HepG2 (cell line): ENCODE measurements around the gene RAB3IP. TPM values are rescaled to one million over a fixed set of nuclear protein-coding genes. Genes with fewer than 3 reads are reported as not detected.

Experiments used
- ATAC-seq: fragments of 200-7000 bp; cut with Tn5 transposase; 3 replicates; pipeline ENCODE4 v1.9.1; 2020; ENCODE audit warnings: mild to moderate bottlenecking, moderate library complexity
- BruUV-seq: library from RNA; stranded (reverse); fragments of 400-500 nt; replicated peaks from 2 replicates; lab custom pipeline; 2021; lab: Mats Ljungman, UMichigan
- CTCF ChIA-PET: fragments of 300-600 bp; formaldehyde crosslinking; extraction: SDS; loops from one replicate; lab custom pipeline; 2021; ENCODE audit warnings: low total read pairs, inconsistent platforms, low intra/inter-chr PET ratio; lab: Yijun Ruan, JAX
- POLR2A ChIA-PET: fragments of 350-600 bp; sonication (Branson Sonifier 250); formaldehyde crosslinking; loops from one replicate; lab custom pipeline; 2020; ENCODE audit warnings: antibody characterized with exemption, inconsistent platforms; lab: Yijun Ruan, JAX
- DNase-seq: peaks from one replicate; pipeline ENCODE4 v3.0.0-alpha.2; 2015; ENCODE audit warnings: low spot score
- FAIRE-seq: peaks from 3 replicates; lab custom pipeline; 2011; peaks lifted over from hg19 to GRCh38; lab: Jason Lieb, UNC
- H2AFZ ChIP-seq: one replicate; pipeline ENCODE4 v1.6.1; 2011; ENCODE audit warnings: low read length, inconsistent platforms
- H3K27ac ChIP-seq: fragments of 300-600 bp; 3 replicates; pipeline ENCODE4 v1.8.0; 2011; ENCODE audit warnings: mixed run types, mild to moderate bottlenecking, mixed read lengths, low read length, inconsistent platforms; ENCODE audit not compliant: insufficient read depth; ENCODE audit errors: extremely low read length
- H3K27me3 ChIP-seq, 2 experiments: fragments of 200-600 bp in 1 of 2; 2 replicates in 1 of 2; 3 replicates in 1 of 2; pipeline versions ENCODE4 v1.6.0 to v1.8.0; 2011; ENCODE audit warnings: low read length in 2 of 2, mild to moderate bottlenecking in 2 of 2, moderate library complexity in 2 of 2, inconsistent platforms in 1 of 2; ENCODE audit not compliant: insufficient read depth in 2 of 2, control insufficient read depth in 1 of 2
- H3K36me3 ChIP-seq, 2 experiments: fragments of 200-600 bp in 1 of 2; replicated peaks in 1 of 2; 2 replicates in 1 of 2; 3 replicates in 1 of 2; pipeline versions ENCODE4 v1.5.1 to v1.8.0; 2011; ENCODE audit warnings: low read length in 2 of 2, inconsistent platforms in 1 of 2; ENCODE audit not compliant: insufficient read depth in 2 of 2, control insufficient read depth in 1 of 2
- H3K4me1 ChIP-seq: 2 replicates; pipeline ENCODE4 v1.5.1; 2012; ENCODE audit warnings: low read length, inconsistent platforms; ENCODE audit not compliant: insufficient read depth
- H3K4me2 ChIP-seq: 2 replicates; pipeline ENCODE4 v1.6.0; 2011; ENCODE audit warnings: low read depth, low read length, inconsistent platforms
- H3K4me3 ChIP-seq, 3 experiments: fragments of 200-600 bp in 1 of 3; sonication (generic), shearing (Covaris generic) in 1 of 3; replicated peaks in 1 of 3; 2 replicates each; pipeline ENCODE4 v1.5.1; 2011 to 2016; ENCODE audit warnings: low read length in 3 of 3, inconsistent platforms in 2 of 3, low read depth in 2 of 3, mild to moderate bottlenecking in 2 of 3, control low read depth in 1 of 3, mixed read lengths in 1 of 3; ENCODE audit not compliant: insufficient read depth in 1 of 3
- H3K79me2 ChIP-seq: one replicate; pipeline ENCODE4 v1.6.1; 2011; ENCODE audit warnings: low read length, inconsistent platforms; ENCODE audit not compliant: insufficient read depth
- H3K9ac ChIP-seq: 2 replicates; pipeline ENCODE4 v1.6.0; 2011; ENCODE audit warnings: mild to moderate bottlenecking, low read depth, low read length, inconsistent platforms; ENCODE audit not compliant: insufficient read depth
- H3K9me3 ChIP-seq: 2 replicates; pipeline ENCODE4 v1.5.1; 2012; ENCODE audit warnings: mild to moderate bottlenecking, low read length
- H4K20me1 ChIP-seq: 2 replicates; pipeline ENCODE4 v1.6.0; 2011; ENCODE audit warnings: inconsistent platforms, mild to moderate bottlenecking, low read length, moderate library complexity; ENCODE audit not compliant: insufficient read depth
- FLYWCH1 ChIP-seq: sonication (generic); formaldehyde crosslinking; IDR thresholded peaks from 2 replicates; pipeline ENCODE4 v1.8.1; 2023; ENCODE audit warnings: mild to moderate bottlenecking, missing genetic modification reagents
- MAFF ChIP-seq: IDR thresholded peaks from 2 replicates; pipeline ENCODE4 v1.6.1; 2011; ENCODE audit warnings: low read depth, low read length, improper control_type of control experiment
- ZNF335 ChIP-seq: sonication (generic); formaldehyde crosslinking; IDR thresholded peaks from 2 replicates; pipeline ENCODE4 v1.4.0; 2020; ENCODE audit warnings: missing genetic modification reagents
- ZNF678 ChIP-seq: sonication (generic); formaldehyde crosslinking; IDR thresholded peaks from 2 replicates; pipeline ENCODE4 v1.4.0; 2020; ENCODE audit warnings: mild to moderate bottlenecking, missing genetic modification reagents
- WGBS: methylation state at CpG from one replicate; pipeline ENCODE4 v1.1.6; 2017; ENCODE audit warnings: low lambda C conversion rate; 5-methylcytosine and 5-hydroxymethylcytosine counted together
- in situ Hi-C: cut with HindIII; loops from 2 replicates; pipeline ENCODE4 v1.10.0; 2017; ENCODE audit warnings: low pct_unique_long_range_greater_than_20kb; ENCODE audit not compliant: extremely low pct_ligation_motif_present
- intact Hi-C: fragments of 100-400 bp; cut with micrococcal nuclease; formaldehyde crosslinking; loops from one replicate; pipeline ENCODE4 v1.10.0; 2022; ENCODE audit not compliant: unreplicated experiment
- polyA plus RNA-seq, 8 experiments: library from polyadenylated mRNA; depleted of rRNA in 3 of 8; stranded (reverse) in 7 of 8; unstranded in 1 of 8; fragments of >200 nt; fragmentation: Illumina TruSeq in 4 of 8; extraction: Trizol in 4 of 8; gene quantifications; 2 replicates each; pipeline versions ENCODE4 v1.2.1 to v1.2.3, GENCODE V29; 2011 to 2016; ENCODE audit warnings: low read depth in 4 of 8, missing spikeins in 1 of 8, mixed read lengths in 1 of 8; ENCODE audit not compliant: insufficient read depth in 1 of 8
- total RNA-seq, 5 experiments: library from RNA; depleted of rRNA; stranded (reverse); fragments of >200 nt; fragmentation: Illumina TruSeq; extraction: Trizol; gene quantifications; 2 replicates each; pipeline ENCODE4 v1.2.3, GENCODE V29; 2016; ENCODE audit warnings: low read depth in 1 of 5
- TF ChIP-seq, protein P1 (sequence below): sonication (generic); formaldehyde crosslinking; IDR thresholded peaks from 2 replicates; pipeline ENCODE4 v1.5.0; 2020; ENCODE audit warnings: mild to moderate bottlenecking, missing genetic modification reagents, borderline replicate concordance

The RAB3IP gene
- total and polyA plus RNA-seq, 2 of the 13 experiments (the other 11 are each of a cell fraction or from before 2014, with no cell fraction given): 33.6 to 41.1 TPM

DNA sequence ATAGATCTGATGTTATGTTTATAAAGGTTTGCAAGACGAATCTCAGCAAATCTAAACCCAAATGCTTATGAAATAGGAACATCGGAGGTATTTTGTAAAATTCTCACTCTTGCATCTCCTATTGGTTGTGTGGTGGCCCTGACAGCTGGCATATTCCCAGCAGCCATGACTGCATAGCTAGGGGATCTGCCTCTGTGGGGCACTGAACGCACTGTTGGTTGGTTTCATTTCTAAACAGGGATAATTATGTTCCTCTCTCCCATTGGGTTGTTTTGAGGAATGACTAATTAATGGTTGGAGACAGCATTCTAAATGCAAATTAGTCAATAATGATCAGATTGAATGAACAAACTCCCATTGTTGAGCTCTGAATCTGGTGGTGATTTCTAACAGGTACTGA is 36.8 kb upstream of the RAB3IP start (continued):
- TF ChIP-seq, protein P1, sequence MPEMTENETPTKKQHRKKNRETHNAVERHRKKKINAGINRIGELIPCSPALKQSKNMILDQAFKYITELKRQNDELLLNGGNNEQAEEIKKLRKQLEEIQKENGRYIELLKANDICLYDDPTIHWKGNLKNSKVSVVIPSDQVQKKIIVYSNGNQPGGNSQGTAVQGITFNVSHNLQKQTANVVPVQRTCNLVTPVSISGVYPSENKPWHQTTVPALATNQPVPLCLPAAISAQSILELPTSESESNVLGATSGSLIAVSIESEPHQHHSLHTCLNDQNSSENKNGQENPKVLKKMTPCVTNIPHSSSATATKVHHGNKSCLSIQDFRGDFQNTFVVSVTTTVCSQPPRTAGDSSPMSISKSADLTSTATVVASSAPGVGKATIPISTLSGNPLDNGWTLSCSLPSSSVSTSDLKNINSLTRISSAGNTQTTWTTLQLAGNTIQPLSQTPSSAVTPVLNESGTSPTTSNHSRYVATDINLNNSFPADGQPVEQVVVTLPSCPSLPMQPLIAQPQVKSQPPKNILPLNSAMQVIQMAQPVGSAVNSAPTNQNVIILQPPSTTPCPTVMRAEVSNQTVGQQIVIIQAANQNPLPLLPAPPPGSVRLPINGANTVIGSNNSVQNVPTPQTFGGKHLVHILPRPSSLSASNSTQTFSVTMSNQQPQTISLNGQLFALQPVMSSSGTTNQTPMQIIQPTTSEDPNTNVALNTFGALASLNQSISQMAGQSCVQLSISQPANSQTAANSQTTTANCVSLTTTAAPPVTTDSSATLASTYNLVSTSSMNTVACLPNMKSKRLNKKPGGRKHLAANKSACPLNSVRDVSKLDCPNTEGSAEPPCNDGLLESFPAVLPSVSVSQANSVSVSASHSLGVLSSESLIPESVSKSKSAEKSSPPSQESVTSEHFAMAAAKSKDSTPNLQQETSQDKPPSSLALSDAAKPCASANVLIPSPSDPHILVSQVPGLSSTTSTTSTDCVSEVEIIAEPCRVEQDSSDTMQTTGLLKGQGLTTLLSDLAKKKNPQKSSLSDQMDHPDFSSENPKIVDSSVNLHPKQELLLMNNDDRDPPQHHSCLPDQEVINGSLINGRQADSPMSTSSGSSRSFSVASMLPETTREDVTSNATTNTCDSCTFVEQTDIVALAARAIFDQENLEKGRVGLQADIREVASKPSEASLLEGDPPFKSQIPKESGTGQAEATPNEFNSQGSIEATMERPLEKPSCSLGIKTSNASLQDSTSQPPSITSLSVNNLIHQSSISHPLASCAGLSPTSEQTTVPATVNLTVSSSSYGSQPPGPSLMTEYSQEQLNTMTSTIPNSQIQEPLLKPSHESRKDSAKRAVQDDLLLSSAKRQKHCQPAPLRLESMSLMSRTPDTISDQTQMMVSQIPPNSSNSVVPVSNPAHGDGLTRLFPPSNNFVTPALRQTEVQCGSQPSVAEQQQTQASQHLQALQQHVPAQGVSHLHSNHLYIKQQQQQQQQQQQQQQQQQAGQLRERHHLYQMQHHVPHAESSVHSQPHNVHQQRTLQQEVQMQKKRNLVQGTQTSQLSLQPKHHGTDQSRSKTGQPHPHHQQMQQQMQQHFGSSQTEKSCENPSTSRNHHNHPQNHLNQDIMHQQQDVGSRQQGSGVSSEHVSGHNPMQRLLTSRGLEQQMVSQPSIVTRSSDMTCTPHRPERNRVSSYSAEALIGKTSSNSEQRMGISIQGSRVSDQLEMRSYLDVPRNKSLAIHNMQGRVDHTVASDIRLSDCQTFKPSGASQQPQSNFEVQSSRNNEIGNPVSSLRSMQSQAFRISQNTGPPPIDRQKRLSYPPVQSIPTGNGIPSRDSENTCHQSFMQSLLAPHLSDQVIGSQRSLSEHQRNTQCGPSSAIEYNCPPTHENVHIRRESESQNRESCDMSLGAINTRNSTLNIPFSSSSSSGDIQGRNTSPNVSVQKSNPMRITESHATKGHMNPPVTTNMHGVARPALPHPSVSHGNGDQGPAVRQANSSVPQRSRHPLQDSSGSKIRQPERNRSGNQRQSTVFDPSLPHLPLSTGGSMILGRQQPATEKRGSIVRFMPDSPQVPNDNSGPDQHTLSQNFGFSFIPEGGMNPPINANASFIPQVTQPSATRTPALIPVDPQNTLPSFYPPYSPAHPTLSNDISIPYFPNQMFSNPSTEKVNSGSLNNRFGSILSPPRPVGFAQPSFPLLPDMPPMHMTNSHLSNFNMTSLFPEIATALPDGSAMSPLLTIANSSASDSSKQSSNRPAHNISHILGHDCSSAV: no peak
- TF ChIP-seq, all 625 proteins: peak for 0

DNA sequence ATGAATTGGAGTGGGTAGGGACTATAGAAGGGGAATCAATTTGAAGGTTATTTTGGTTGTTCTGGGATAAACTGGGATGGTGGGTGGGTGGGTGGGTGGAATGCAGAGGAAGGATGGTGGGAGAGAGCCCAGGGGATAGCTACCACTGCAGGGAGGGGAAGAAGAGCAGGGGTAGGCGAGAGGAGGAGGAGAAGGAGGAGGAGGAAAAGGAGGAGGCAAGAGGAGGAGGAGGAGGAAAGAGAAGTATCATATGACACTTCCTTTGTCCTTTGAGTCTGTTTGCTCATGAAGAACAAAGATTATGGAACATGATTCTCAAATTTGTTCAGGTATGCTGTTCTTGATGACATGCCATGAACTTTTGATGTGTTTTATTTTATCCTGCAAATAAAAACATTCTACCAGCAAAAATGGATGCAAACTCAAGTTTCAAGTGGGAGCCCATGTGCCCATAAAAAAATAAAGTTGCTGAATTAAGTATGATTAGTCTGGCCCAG is 35.5 kb upstream of the RAB3IP start:
- ATAC-seq (no peak), FAIRE-seq (no peak), DNase-seq (no peak)
- no peak overlapping the region for H2AFZ ChIP-seq
- H3K9me3 ChIP-seq: no peaks in the 10 kb centered on the region
- H3K4me2 ChIP-seq: no peak overlapping the region
- H3K4me1 ChIP-seq: no peaks in the 10 kb centered on the region
- H3K36me3 ChIP-seq: no peaks in the 10 kb centered on the region
- intact Hi-C loops: no loop called here
- no TSS peak for BruUV-seq
- H4K20me1 ChIP-seq: no peaks in the 10 kb centered on the region
- in situ Hi-C loops: no loop called here
- ChIA-PET POLR2A (no interaction called here), CTCF (no interaction called here)
- TF ChIP-seq ZNF335 (CRISPR knock-in tag): no peak
- no peak for TF ChIP-seq MAFF
- no peak for TF ChIP-seq FLYWCH1 (CRISPR knock-in tag)
- no peak for TF ChIP-seq ZNF678 (CRISPR knock-in tag)
- no peaks in the 10 kb centered on the region for H3K79me2 ChIP-seq
- WGBS: 7% methylated on average over 1 of the region's 1 CpG
- peaks cover 0 to 5% of the 10 kb centered on the region in 2 experiments; a peak in 2 of 5 replicates for H3K27me3 ChIP-seq
- no peak overlapping the region for H3K27ac ChIP-seq
- no peak overlapping the region for H3K9ac ChIP-seq
- no peak overlapping the region for H3K4me3 ChIP-seq
